CD4-positive, alpha-beta T cell treated with Interleukin-15 for 1 hour (primary cell): ENCODE data around the gene TCERG1.

Source experiments
- DNase-seq: peaks from one replicate; pipeline ENCODE4 v3.0.0-alpha.2; 2020

Gene TCERG1

GRCh38 chr5:146458894-146459293 is 11.8 kb downstream of the TCERG1 start:
- no peak for DNase-seq

- no peak for DNase-seq
Observed at GRCh38 chr5:146461319-146461718, 14.2 kb downstream of the TCERG1 start.

- no peak for DNase-seq
Observed at GRCh38 chr5:146463446-146463845, 16.3 kb downstream of the TCERG1 start.

- DNase-seq: no peak
Observed at GRCh38 chr5:146466521-146467349, 19.6 kb downstream of the TCERG1 start.

GRCh38 chr5:146467760-146468159 is 20.6 kb downstream of the TCERG1 start:
- DNase-seq: no peak

GRCh38 chr5:146474065-146474464 is 26.9 kb downstream of the TCERG1 start:
- no peak for DNase-seq

- no peak for DNase-seq
Observed at GRCh38 chr5:146475190-146475780, 28.2 kb downstream of the TCERG1 start.

- DNase-seq: no peak
Observed at GRCh38 chr5:146475906-146476305, 28.8 kb downstream of the TCERG1 start.

- no peak for DNase-seq
Observed at GRCh38 chr5:146482775-146483174, 35.6 kb downstream of the TCERG1 start.

GRCh38 chr5:146484714-146485391 is 37.7 kb downstream of the TCERG1 start:
- no peak for DNase-seq

- no peak for DNase-seq
Observed at GRCh38 chr5:146490089-146490843, 43.1 kb downstream of the TCERG1 start.

- DNase-seq: no peak
Observed at GRCh38 chr5:146494656-146495055, 47.5 kb downstream of the TCERG1 start.

GRCh38 chr5:146499680-146500079 is 52.5 kb downstream of the TCERG1 start:
- no peak for DNase-seq

GRCh38 chr5:146507428-146507827 is 60.3 kb downstream of the TCERG1 start:
- no peak for DNase-seq

- DNase-seq: no peak
Observed at GRCh38 chr5:146510559-146511125, 63.5 kb downstream of the TCERG1 start.

GRCh38 chr5:146513462-146513861 is 66.3 kb downstream of the TCERG1 start:
- no peak for DNase-seq

GRCh38 chr5:146514575-146514974 is 67.4 kb downstream of the TCERG1 start:
- no peak for DNase-seq

- DNase-seq: no peak
Observed at GRCh38 chr5:146515473-146516150, 68.5 kb downstream of the TCERG1 start.

- DNase-seq: no peak
Observed at GRCh38 chr5:146516151-146516475, 69.0 kb downstream of the TCERG1 start, which contains the start of gene GPR151. GPR151 (minus strand) TSS chr5:146516190; CDS start chr5:146516113, 77 bp downstream.

GRCh38 chr5:146519554-146519953 is 72.4 kb downstream of the TCERG1 start:
- no peak for DNase-seq

GRCh38 chr5:146520731-146521130 is 73.6 kb downstream of the TCERG1 start:
- no peak for DNase-seq

- no peak for DNase-seq
Observed at GRCh38 chr5:146521403-146522106, 74.4 kb downstream of the TCERG1 start.
